ENCODE measurements around the gene DAZAP2.

Gene DAZAP2

GRCh38 chr12:51217133-51217967, 21.3 kb upstream of the DAZAP2 start:
- DNase-seq (ENCODE audit: low spot score), result peak; percentile 31

GRCh38 chr12:51217968-51218606, 20.5 kb upstream of the DAZAP2 start, which contains the start of gene POU6F1:
Gene POU6F1 (minus strand): TSS chr12:51218062. CDS start chr12:51206836, 11,226 bp downstream.
- Histone ChIP-seq H3K27me3 (ENCODE audit: control insufficient read depth in 3 of 3, insufficient read depth in 3 of 3, low read depth in 1 of 3, low read length in 3 of 3) (peaks cover 0 to 7% (median 0%) of the 10 kb centered on the region in 3 experiments), H3K27ac (replicated peaks; ENCODE audit: low read length) (no peak within 1 kb of the TSS), H3K23ac (ENCODE audit: low read depth, low read length, poor library complexity) (peak within 1 kb of the TSS; percentile 96), H3K4me3 (ENCODE audit: low read length in 2 of 2) (peak within 1 kb of the TSS; percentile 57 to 83), H2BK120ac (ENCODE audit: low read depth, low read length) (no peak within 1 kb of the TSS), H3K14ac (ENCODE audit: low read length) (peak within 1 kb of the TSS; percentile 21), H4K91ac (ENCODE audit: low read depth, low read length, poor library complexity) (no peak within 1 kb of the TSS), H2BK5ac (ENCODE audit: low read length) (no peak within 1 kb of the TSS), H4K8ac (ENCODE audit: low read depth, low read length) (no peak within 1 kb of the TSS), H2BK12ac (ENCODE audit: low read length) (no peak within 1 kb of the TSS), H3K9ac (ENCODE audit: low read depth, low read length, poor library complexity) (peak within 1 kb of the TSS; percentile 50), H3K4ac (ENCODE audit: low read length) (no peak within 1 kb of the TSS), H3K36me3 (replicated peaks in 1 of 2; ENCODE audit: control insufficient read depth in 2 of 2, insufficient read depth in 2 of 2, low read length in 2 of 2) (no peaks in the 10 kb centered on the region), H2BK15ac (ENCODE audit: low read length) (peak within 1 kb of the TSS; percentile 96), H2AFZ (ENCODE audit: low read length) (peak within 1 kb of the TSS; percentile 96), H3K9me3 (replicated peaks in 1 of 2; ENCODE audit: control insufficient read depth in 2 of 2, insufficient read depth in 1 of 2, low read depth in 1 of 2, low read length in 2 of 2) (no peaks in the 10 kb centered on the region), H3K4me2 (ENCODE audit: insufficient read depth, low read length, poor library complexity, severe bottlenecking) (peak within 1 kb of the TSS; percentile 89), H3K4me1 (ENCODE audit: control insufficient read depth in 2 of 2, insufficient read depth in 1 of 2, low read depth in 1 of 2, low read length in 2 of 2) (peaks cover 8 to 9% of the 10 kb centered on the region in 2 donors), H3K18ac (ENCODE audit: low read length) (peak within 1 kb of the TSS; percentile 90), H2AK5ac (ENCODE audit: low read depth, low read length) (peak within 1 kb of the TSS; percentile 81), H3K79me1 (ENCODE audit: low read depth, low read length) (no peaks in the 10 kb centered on the region)
- peak; percentile 68 for DNase-seq (ENCODE audit: low spot score)
- WGBS, 2 donors (ENCODE audit: extremely low coverage in 2 of 2, insufficient read length in 2 of 2, insufficient replicate concordance in 1 of 2), result no CpG with 5 or more reads among the region's 35 CpGs

More at GRCh38 chr12:51217133-51217967, 21.3 kb upstream of the DAZAP2 start:
- Histone ChIP-seq H3K9ac (ENCODE audit: low read depth, low read length, poor library complexity) (no peak overlapping the region), H3K4me2 (ENCODE audit: insufficient read depth, low read length, poor library complexity, severe bottlenecking) (peak overlapping the region; percentile 89), H3K27ac (replicated peaks; ENCODE audit: low read length) (no peak overlapping the region), H3K14ac (ENCODE audit: low read length) (no peak overlapping the region), H3K18ac (ENCODE audit: low read length) (peak overlapping the region; percentile 90), H4K91ac (ENCODE audit: low read depth, low read length, poor library complexity) (no peak overlapping the region), H3K23ac (ENCODE audit: low read depth, low read length, poor library complexity) (peak overlapping the region; percentile 73), H2AK5ac (ENCODE audit: low read depth, low read length) (no peak overlapping the region), H2BK5ac (ENCODE audit: low read length) (no peak overlapping the region), H2AFZ (ENCODE audit: low read length) (peak overlapping the region; percentile 96), H3K9me3 (replicated peaks in 1 of 2; ENCODE audit: control insufficient read depth in 2 of 2, insufficient read depth in 1 of 2, low read depth in 1 of 2, low read length in 2 of 2) (no peaks in the 10 kb centered on the region), H2BK120ac (ENCODE audit: low read depth, low read length) (no peak overlapping the region), H2BK15ac (ENCODE audit: low read length) (no peak overlapping the region), H2BK12ac (ENCODE audit: low read length) (no peak overlapping the region), H3K4me1 (ENCODE audit: control insufficient read depth in 2 of 2, insufficient read depth in 1 of 2, low read depth in 1 of 2, low read length in 2 of 2) (peaks cover 8 to 9% of the 10 kb centered on the region in 2 donors), H3K27me3 (ENCODE audit: control insufficient read depth in 3 of 3, insufficient read depth in 3 of 3, low read depth in 1 of 3, low read length in 3 of 3) (peaks cover 0 to 7% (median 0%) of the 10 kb centered on the region in 3 experiments), H3K4me3 (ENCODE audit: low read length in 2 of 2) (peak overlapping the region; percentile 57 to 83), H3K79me1 (ENCODE audit: low read depth, low read length) (no peaks in the 10 kb centered on the region), H4K8ac (ENCODE audit: low read depth, low read length) (no peak overlapping the region), H3K4ac (ENCODE audit: low read length) (no peak overlapping the region), H3K36me3 (replicated peaks in 1 of 2; ENCODE audit: control insufficient read depth in 2 of 2, insufficient read depth in 2 of 2, low read length in 2 of 2) (no peaks in the 10 kb centered on the region)
- no CpG with 5 or more reads among the region's 81 CpGs for WGBS, 2 donors (ENCODE audit: extremely low coverage in 2 of 2, insufficient read length in 2 of 2, insufficient replicate concordance in 1 of 2)

- peaks cover 8 to 9% of the 10 kb centered on the region in 2 donors for H3K4me1 ChIP-seq (ENCODE audit: control insufficient read depth in 2 of 2, insufficient read depth in 1 of 2, low read depth in 1 of 2, low read length in 2 of 2)
- no CpG with 5 or more reads among the region's 10 CpGs for WGBS, 2 donors (ENCODE audit: extremely low coverage in 2 of 2, insufficient read length in 2 of 2, insufficient replicate concordance in 1 of 2)
- H2BK15ac ChIP-seq (ENCODE audit: low read length), result peak overlapping the region; percentile 96
- H2AK5ac ChIP-seq (ENCODE audit: low read depth, low read length), result peak overlapping the region; percentile 81
- peak overlapping the region; percentile 70 for H3K18ac ChIP-seq (ENCODE audit: low read length)
- H4K91ac ChIP-seq (ENCODE audit: low read depth, low read length, poor library complexity), result no peak overlapping the region
- H3K4me2 ChIP-seq (ENCODE audit: insufficient read depth, low read length, poor library complexity, severe bottlenecking), result peak overlapping the region; percentile 89
- H2BK12ac ChIP-seq (ENCODE audit: low read length), result no peak overlapping the region
- H4K8ac ChIP-seq (ENCODE audit: low read depth, low read length), result no peak overlapping the region
- no peaks in the 10 kb centered on the region for H3K36me3 ChIP-seq (replicated peaks in 1 of 2; ENCODE audit: control insufficient read depth in 2 of 2, insufficient read depth in 2 of 2, low read length in 2 of 2)
- H3K27me3 ChIP-seq (ENCODE audit: control insufficient read depth in 3 of 3, insufficient read depth in 3 of 3, low read depth in 1 of 3, low read length in 3 of 3), result peaks cover 0 to 7% (median 0%) of the 10 kb centered on the region in 3 experiments
- peak overlapping the region in 1 of 2 donors; percentile 57 for H3K4me3 ChIP-seq (ENCODE audit: low read length in 2 of 2)
- H2AFZ ChIP-seq (ENCODE audit: low read length), result peak overlapping the region; percentile 96
- H3K9me3 ChIP-seq (replicated peaks in 1 of 2; ENCODE audit: control insufficient read depth in 2 of 2, insufficient read depth in 1 of 2, low read depth in 1 of 2, low read length in 2 of 2), result no peaks in the 10 kb centered on the region
- DNase-seq (ENCODE audit: low spot score), result no peak
- H3K23ac ChIP-seq (ENCODE audit: low read depth, low read length, poor library complexity), result peak overlapping the region; percentile 96
- H3K9ac ChIP-seq (ENCODE audit: low read depth, low read length, poor library complexity), result no peak overlapping the region
- no peak overlapping the region for H3K27ac ChIP-seq (replicated peaks; ENCODE audit: low read length)
- H2BK120ac ChIP-seq (ENCODE audit: low read depth, low read length), result no peak overlapping the region
- H2BK5ac ChIP-seq (ENCODE audit: low read length), result no peak overlapping the region
- no peaks in the 10 kb centered on the region for H3K79me1 ChIP-seq (ENCODE audit: low read depth, low read length)
- no peak overlapping the region for H3K4ac ChIP-seq (ENCODE audit: low read length)
- no peak overlapping the region for H3K14ac ChIP-seq (ENCODE audit: low read length)
These were observed 19.9 kb upstream of the DAZAP2 start for GRCh38 chr12:51218607-51219161.

All from neuronal stem cell (in vitro differentiated cells).